Stimulated activated CD4-positive, alpha-beta T cell treated with anti-CD3 and anti-CD28 coated beads, Interleukin-1b, Interleukin-23, amount 100 ng/mL, for 48 hours (primary cell): ENCODE measurements around the gene C11orf54.
A peak's percentile ranks its signal among the peaks of the same experiment; 100 is the strongest.
"Not testable (repeated sequence)": the region's sequence is repeated elsewhere in the genome, so short reads cannot be mapped to it uniquely, and the experiment has no call there.

Experiments used
- DNase-seq: peaks from one replicate; pipeline ENCODE4 v3.0.0-alpha.2; 2020

C11orf54 gene

GRCh38 chr11:93772123-93772522, 30.7 kb downstream of the C11orf54 start:
- DNase-seq, result no peak

GRCh38 chr11:93773045-93773477, 31.6 kb downstream of the C11orf54 start:
- DNase-seq, result no peak

- DNase-seq, result no peak
These were observed 32.2 kb downstream of the C11orf54 start for GRCh38 chr11:93773601-93774200.

GRCh38 chr11:93774560-93774959, 33.1 kb downstream of the C11orf54 start:
- not testable (repeated sequence) for DNase-seq

- DNase-seq, result no peak
These were observed 33.8 kb downstream of the C11orf54 start for GRCh38 chr11:93775289-93775688.

GRCh38 chr11:93783362-93783761, 41.9 kb downstream of the C11orf54 start:
- no peak for DNase-seq

GRCh38 chr11:93783765-93784144, 42.3 kb downstream of the C11orf54 start:
- no peak for DNase-seq

- DNase-seq, result peak; percentile 91
These were observed 42.9 kb downstream of the C11orf54 start, which contains the start of gene MED17 for GRCh38 chr11:93784145-93784934. TSS of gene MED17 (plus strand) at chr11:93784282. CDS start at chr11:93784514, 232 bp downstream.

GRCh38 chr11:93784935-93785360, 43.5 kb downstream of the C11orf54 start:
- DNase-seq, result peak; percentile 46

- DNase-seq, result no peak
These were observed 50.0 kb downstream of the C11orf54 start for GRCh38 chr11:93791493-93791892.

- no peak for DNase-seq
These were observed 55.2 kb downstream of the C11orf54 start for GRCh38 chr11:93796441-93797231.

- no peak for DNase-seq
These were observed 59.9 kb downstream of the C11orf54 start for GRCh38 chr11:93801366-93801765.

GRCh38 chr11:93804879-93805278, 63.4 kb downstream of the C11orf54 start:
- no peak for DNase-seq

GRCh38 chr11:93807980-93808379, 66.5 kb downstream of the C11orf54 start:
- no peak for DNase-seq

GRCh38 chr11:93813974-93814373, 72.5 kb downstream of the C11orf54 start:
- no peak for DNase-seq
